GM23248 (cell line): Measurements from ENCODE around the gene PHF24.

Source experiments
- EZH2 ChIP-seq: fragments of 200-600 bp; sonication (generic); IDR thresholded peaks from 2 replicates; pipeline ENCODE4 v1.6.1; 2018; ENCODE audit warnings: antibody characterized with exemption, mild to moderate bottlenecking; ENCODE audit not compliant: insufficient read depth, poor library complexity, severe bottlenecking
- EZH2phosphoT487 ChIP-seq: fragments of 200-600 bp; sonication (generic); IDR thresholded peaks from 2 replicates; pipeline ENCODE4 v1.6.1; 2018; ENCODE audit warnings: antibody characterized with exemption, moderate library complexity, mild to moderate bottlenecking, low read depth; ENCODE audit not compliant: insufficient read depth

DNA sequence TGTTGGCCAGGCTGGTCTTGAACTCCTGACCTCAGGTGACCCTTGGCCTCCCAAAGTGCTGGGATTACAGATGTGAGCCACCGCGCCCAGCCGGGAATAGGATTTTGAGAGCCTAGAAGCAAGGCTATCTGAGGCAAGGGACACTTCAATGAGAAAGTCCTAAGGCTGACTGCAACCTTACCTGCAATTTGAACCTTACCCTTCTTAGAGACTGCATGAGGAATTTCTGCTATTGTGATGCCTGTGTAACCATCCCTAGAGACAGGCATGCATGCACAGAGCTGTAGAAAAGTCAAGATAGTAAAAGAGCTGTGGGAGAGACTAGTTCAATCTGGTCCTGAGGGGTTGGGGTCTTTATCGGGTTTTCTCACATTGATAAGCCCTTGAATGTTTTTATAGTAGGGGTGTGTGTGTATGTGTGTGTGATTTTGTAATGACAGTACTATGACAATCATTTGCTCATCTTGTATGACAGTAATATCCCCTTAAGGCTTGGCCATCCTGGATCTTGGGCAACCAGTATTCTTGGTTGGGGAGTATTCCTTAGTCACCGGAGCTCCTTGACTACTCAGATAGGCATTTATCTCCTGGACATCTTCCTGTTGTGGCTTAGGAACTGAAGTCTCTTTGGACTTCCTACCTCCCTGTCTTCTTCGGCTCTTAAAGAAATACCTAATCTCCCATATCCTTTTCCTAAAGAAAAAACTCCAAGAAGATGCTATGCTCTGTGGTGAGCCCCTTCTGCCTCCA, 42.6 kb downstream of the PHF24 start:
- no peak for TF ChIP-seq EZH2phosphoT487
- TF ChIP-seq EZH2 = no peak
